ENCODE data around the gene EMP2.

The EMP2 gene

GRCh38 chr16:10571354-10571753 is 9.0 kb downstream of the EMP2 start:
- Histone ChIP-seq H3K9me2 (replicated peaks; ENCODE audit: low read depth, low read length) (no peaks in the 10 kb centered on the region), H3K4me1 (ENCODE audit: insufficient read depth, low read length, poor library complexity, severe bottlenecking) (no peaks in the 10 kb centered on the region), H3K4me3 (ENCODE audit: low read length, poor library complexity, severe bottlenecking) (no peak overlapping the region), H2AFZ (ENCODE audit: low read length) (no peak overlapping the region), H3K4me2 (ENCODE audit: low read depth, low read length, poor library complexity, severe bottlenecking) (no peak overlapping the region), H3K36me3 (ENCODE audit: insufficient read depth, low read length) (no peaks in the 10 kb centered on the region), H3K79me2 (ENCODE audit: insufficient read depth, low read length) (no peaks in the 10 kb centered on the region), H4K20me1 (ENCODE audit: insufficient read depth, low read length, poor library complexity, severe bottlenecking) (no peaks in the 10 kb centered on the region), H3K9ac (ENCODE audit: low read depth, low read length, poor library complexity, severe bottlenecking) (no peak overlapping the region), H3F3A (ENCODE audit: low read depth) (no peaks in the 10 kb centered on the region), H3K27me3 (ENCODE audit: insufficient read depth, low read length, poor library complexity, severe bottlenecking) (no peaks in the 10 kb centered on the region), H3K9me3 (ENCODE audit: insufficient read depth, low read depth, low read length) (no peaks in the 10 kb centered on the region)
- TF ChIP-seq, protein P1, sequence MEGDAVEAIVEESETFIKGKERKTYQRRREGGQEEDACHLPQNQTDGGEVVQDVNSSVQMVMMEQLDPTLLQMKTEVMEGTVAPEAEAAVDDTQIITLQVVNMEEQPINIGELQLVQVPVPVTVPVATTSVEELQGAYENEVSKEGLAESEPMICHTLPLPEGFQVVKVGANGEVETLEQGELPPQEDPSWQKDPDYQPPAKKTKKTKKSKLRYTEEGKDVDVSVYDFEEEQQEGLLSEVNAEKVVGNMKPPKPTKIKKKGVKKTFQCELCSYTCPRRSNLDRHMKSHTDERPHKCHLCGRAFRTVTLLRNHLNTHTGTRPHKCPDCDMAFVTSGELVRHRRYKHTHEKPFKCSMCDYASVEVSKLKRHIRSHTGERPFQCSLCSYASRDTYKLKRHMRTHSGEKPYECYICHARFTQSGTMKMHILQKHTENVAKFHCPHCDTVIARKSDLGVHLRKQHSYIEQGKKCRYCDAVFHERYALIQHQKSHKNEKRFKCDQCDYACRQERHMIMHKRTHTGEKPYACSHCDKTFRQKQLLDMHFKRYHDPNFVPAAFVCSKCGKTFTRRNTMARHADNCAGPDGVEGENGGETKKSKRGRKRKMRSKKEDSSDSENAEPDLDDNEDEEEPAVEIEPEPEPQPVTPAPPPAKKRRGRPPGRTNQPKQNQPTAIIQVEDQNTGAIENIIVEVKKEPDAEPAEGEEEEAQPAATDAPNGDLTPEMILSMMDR (conservative IDR thresholded peaks at IDR 0.05; ENCODE audit: low read length) = no peak
- no peak for TF ChIP-seq EZH2phosphoT487 (IDR thresholded peaks at IDR 0.05; ENCODE audit: borderline replicate concordance)

GRCh38 chr16:10569621-10570020 is 10.8 kb downstream of the EMP2 start:
- H3K9me2 ChIP-seq (replicated peaks; ENCODE audit: low read depth, low read length) = no peaks in the 10 kb centered on the region
- H2AFZ ChIP-seq (ENCODE audit: low read length) = no peak overlapping the region
- H4K20me1 ChIP-seq (ENCODE audit: insufficient read depth, low read length, poor library complexity, severe bottlenecking) = no peaks in the 10 kb centered on the region
- TF ChIP-seq, protein P1 (conservative IDR thresholded peaks at IDR 0.05; ENCODE audit: low read length) = no peak
- TF ChIP-seq EZH2phosphoT487 (IDR thresholded peaks at IDR 0.05; ENCODE audit: borderline replicate concordance) = no peak
- no peaks in the 10 kb centered on the region for H3K4me1 ChIP-seq (ENCODE audit: insufficient read depth, low read length, poor library complexity, severe bottlenecking)
- H3K4me3 ChIP-seq (ENCODE audit: low read length, poor library complexity, severe bottlenecking) = no peak overlapping the region
- H3K4me2 ChIP-seq (ENCODE audit: low read depth, low read length, poor library complexity, severe bottlenecking) = no peak overlapping the region
- no peaks in the 10 kb centered on the region for H3F3A ChIP-seq (ENCODE audit: low read depth)
- H3K9ac ChIP-seq (ENCODE audit: low read depth, low read length, poor library complexity, severe bottlenecking) = no peak overlapping the region
- H3K9me3 ChIP-seq (ENCODE audit: insufficient read depth, low read depth, low read length) = no peaks in the 10 kb centered on the region
- no peaks in the 10 kb centered on the region for H3K79me2 ChIP-seq (ENCODE audit: insufficient read depth, low read length)
- H3K27me3 ChIP-seq (ENCODE audit: insufficient read depth, low read length, poor library complexity, severe bottlenecking) = no peaks in the 10 kb centered on the region
- no peaks in the 10 kb centered on the region for H3K36me3 ChIP-seq (ENCODE audit: insufficient read depth, low read length)

DNA sequence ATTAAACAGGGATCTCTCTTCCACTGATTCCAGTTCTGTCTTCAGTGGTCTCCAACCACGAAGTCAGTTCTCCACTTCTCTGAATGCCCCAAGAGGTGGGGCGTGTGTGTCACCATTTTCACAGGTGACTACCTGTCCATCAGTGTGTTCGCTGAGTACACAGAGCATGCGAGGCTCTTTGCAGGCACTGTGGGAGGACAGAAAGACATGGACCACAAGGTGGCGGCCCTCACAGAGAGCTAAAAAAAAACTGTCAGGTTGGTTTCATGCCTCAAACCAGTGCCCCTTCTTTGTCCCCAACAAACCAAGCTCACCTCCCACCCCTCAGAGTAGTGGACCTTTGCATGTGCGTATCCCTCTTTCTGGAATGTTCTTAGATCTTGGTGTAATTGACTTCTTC is 13.8 kb downstream of the EMP2 start:
- no peak for TF ChIP-seq EZH2phosphoT487 (IDR thresholded peaks at IDR 0.05; ENCODE audit: borderline replicate concordance)
- TF ChIP-seq, protein P1 (conservative IDR thresholded peaks at IDR 0.05; ENCODE audit: low read length) = no peak
- H3K9me3 ChIP-seq (ENCODE audit: insufficient read depth, low read depth, low read length) = no peaks in the 10 kb centered on the region
- no peaks in the 10 kb centered on the region for H3K36me3 ChIP-seq (ENCODE audit: insufficient read depth, low read length)
- no peaks in the 10 kb centered on the region for H3K9me2 ChIP-seq (replicated peaks; ENCODE audit: low read depth, low read length)
- H3K4me2 ChIP-seq (ENCODE audit: low read depth, low read length, poor library complexity, severe bottlenecking) = no peak overlapping the region
- no peak overlapping the region for H3K9ac ChIP-seq (ENCODE audit: low read depth, low read length, poor library complexity, severe bottlenecking)
- H3K4me3 ChIP-seq (ENCODE audit: low read length, poor library complexity, severe bottlenecking) = no peak overlapping the region
- no peaks in the 10 kb centered on the region for H3K4me1 ChIP-seq (ENCODE audit: insufficient read depth, low read length, poor library complexity, severe bottlenecking)
- H3K27me3 ChIP-seq (ENCODE audit: insufficient read depth, low read length, poor library complexity, severe bottlenecking) = no peaks in the 10 kb centered on the region
- no peaks in the 10 kb centered on the region for H3K79me2 ChIP-seq (ENCODE audit: insufficient read depth, low read length)
- H2AFZ ChIP-seq (ENCODE audit: low read length) = no peak overlapping the region
- H4K20me1 ChIP-seq (ENCODE audit: insufficient read depth, low read length, poor library complexity, severe bottlenecking) = no peaks in the 10 kb centered on the region
- no peaks in the 10 kb centered on the region for H3F3A ChIP-seq (ENCODE audit: low read depth)

All from Loucy (cell line).